PC-3 (cell line): Measurements from ENCODE around the gene SLC5A9. TPM values are rescaled to one million over a fixed set of nuclear protein-coding genes. Genes with fewer than 3 reads are reported as not detected.

ENCODE experiments used
- ATAC-seq: fragments of 200-7000 bp; cut with Tn5 transposase; 2 replicates; pipeline ENCODE4 v1.9.1; 2020; ENCODE audit warnings: mild to moderate bottlenecking, moderate library complexity
- BruUV-seq: library from RNA; stranded (reverse); fragments of 400-500 nt; replicated peaks from 2 replicates; lab custom pipeline; 2021; lab: Mats Ljungman, UMichigan
- CTCF ChIA-PET: fragments of 300-600 bp; sonication (Branson Sonifier 250); formaldehyde crosslinking; loops from one replicate; lab custom pipeline; 2022; ENCODE audit warnings: antibody characterized with exemption; lab: Charles Lee
- POLR2A ChIA-PET: fragments of 300-600 bp; sonication (Branson Sonifier 250); formaldehyde crosslinking; loops from one replicate; lab custom pipeline; 2022; ENCODE audit warnings: antibody characterized with exemption; ENCODE audit not compliant: unreplicated experiment; lab: Charles Lee
- DNase-seq: peaks from one replicate; pipeline ENCODE4 v3.0.0-alpha.2; 2015
- H2AFZ ChIP-seq: fragments of 300-600 bp; sonication (generic); 2 replicates; pipeline ENCODE4 v1.6.0; 2016; ENCODE audit warnings: antibody characterized with exemption, low read length
- H3F3A ChIP-seq: fragments of 300-600 bp; sonication (generic); one replicate; pipeline ENCODE4 v1.6.0; 2017; ENCODE audit warnings: antibody characterized with exemption, low read length, control low read depth, mild to moderate bottlenecking; ENCODE audit not compliant: unreplicated experiment
- H3K27ac ChIP-seq: fragments of 300-600 bp; sonication (generic); 2 replicates; pipeline ENCODE4 v1.5.1; 2016; ENCODE audit warnings: mild to moderate bottlenecking, low read length
- H3K27me3 ChIP-seq: fragments of 300-600 bp; sonication (generic); 2 replicates; pipeline ENCODE4 v1.6.1; 2016; ENCODE audit warnings: low read length, mixed read lengths
- H3K36me3 ChIP-seq: fragments of 300-600 bp; sonication (generic); 2 replicates; pipeline ENCODE4 v1.6.1; 2016; ENCODE audit warnings: low read depth, mixed run types, low read length, mixed read lengths
- H3K4me1 ChIP-seq: fragments of 300-600 bp; sonication (generic); 2 replicates; pipeline ENCODE4 v1.5.1; 2016; ENCODE audit warnings: low read length; ENCODE audit not compliant: insufficient read depth
- H3K4me2 ChIP-seq: fragments of 300-600 bp; sonication (generic); 2 replicates; pipeline ENCODE4 v1.6.0; 2016; ENCODE audit warnings: low read length
- H3K4me3 ChIP-seq: fragments of 300-600 bp; sonication (generic); 2 replicates; pipeline ENCODE4 v1.5.1; 2016; ENCODE audit warnings: mild to moderate bottlenecking, low read length, mixed read lengths
- H3K79me2 ChIP-seq: fragments of 300-600 bp; sonication (generic); 2 replicates; pipeline ENCODE4 v1.6.1; 2017; ENCODE audit warnings: low read length, mixed read lengths
- H3K9ac ChIP-seq: fragments of 300-600 bp; sonication (generic); 2 replicates; pipeline ENCODE4 v1.6.0; 2016; ENCODE audit warnings: mild to moderate bottlenecking, low read length
- H3K9me2 ChIP-seq: fragments of 300-600 bp; sonication (generic); replicated peaks from 2 replicates; pipeline ENCODE4 v1.6.1; 2016; ENCODE audit warnings: mixed run types, low read length, mixed read lengths
- H3K9me3 ChIP-seq: fragments of 300-600 bp; sonication (generic); 2 replicates; pipeline ENCODE4 v1.6.1; 2016; ENCODE audit warnings: low read length, mixed read lengths
- H4K20me1 ChIP-seq: fragments of 300-600 bp; sonication (generic); 2 replicates; pipeline ENCODE4 v1.6.1; 2016; ENCODE audit warnings: low read length, mixed read lengths
- EZH2 ChIP-seq: fragments of 300-600 bp; sonication (generic); IDR thresholded peaks from one replicate; pipeline ENCODE4 v1.6.1; 2017; ENCODE audit warnings: antibody characterized with exemption, mild to moderate bottlenecking, low read length; ENCODE audit not compliant: unreplicated experiment
- EZH2phosphoT487 ChIP-seq: fragments of 300-600 bp; sonication (generic); IDR thresholded peaks from 2 replicates; pipeline ENCODE4 v1.6.1; 2018; ENCODE audit warnings: mild to moderate bottlenecking, antibody characterized with exemption, low read length, borderline replicate concordance
- intact Hi-C: fragments of 100-400 bp; cut with micrococcal nuclease; formaldehyde crosslinking; loops from 2 replicates; pipeline ENCODE4 v1.9.0; 2023
- total RNA-seq: library from RNA; depleted of rRNA; stranded (reverse); fragments of >200 nt; gene quantifications from 2 replicates; pipeline ENCODE4 v1.2.3, GENCODE V29; 2014
- TF ChIP-seq, protein P1 (sequence below): fragments of 300-600 bp; sonication (generic); conservative IDR thresholded peaks from 2 replicates; pipeline ENCODE4 v1.5.1; 2017; ENCODE audit warnings: antibody characterized with exemption, low read depth, mild to moderate bottlenecking, low read length

SLC5A9 gene
- total RNA-seq, 1 experiment from 2014 or later = not detected

DNA sequence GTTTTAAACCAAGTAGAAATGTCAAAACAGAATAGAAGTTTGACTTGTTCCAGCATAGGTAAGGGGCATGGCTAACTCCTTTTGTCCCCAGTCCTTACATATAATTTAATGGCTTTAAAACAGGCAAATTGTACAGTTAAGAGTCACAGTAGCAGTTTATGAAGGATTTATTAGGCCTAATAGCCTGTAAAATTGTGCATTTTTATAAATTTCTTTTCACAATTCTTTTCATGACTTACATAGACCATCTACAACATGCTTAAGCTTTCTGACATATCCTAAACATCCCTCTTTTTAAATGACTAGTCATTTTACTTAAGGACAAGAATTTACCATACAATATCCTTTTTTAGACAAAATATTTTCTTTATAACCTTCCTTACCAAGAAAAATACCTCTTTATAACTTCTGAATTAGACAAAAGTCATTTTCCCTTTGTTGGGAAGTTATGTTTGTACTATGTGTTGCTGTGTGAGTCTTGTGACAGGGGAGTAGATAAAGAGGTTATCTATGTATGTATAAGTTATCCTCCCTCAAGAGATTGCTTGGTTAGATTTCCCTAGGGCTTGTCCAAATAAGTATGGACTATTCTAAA lies 34.5 kb upstream of the SLC5A9 start:
- TF ChIP-seq EZH2 (no peak), EZH2phosphoT487 (no peak)
- TF ChIP-seq, protein P1, sequence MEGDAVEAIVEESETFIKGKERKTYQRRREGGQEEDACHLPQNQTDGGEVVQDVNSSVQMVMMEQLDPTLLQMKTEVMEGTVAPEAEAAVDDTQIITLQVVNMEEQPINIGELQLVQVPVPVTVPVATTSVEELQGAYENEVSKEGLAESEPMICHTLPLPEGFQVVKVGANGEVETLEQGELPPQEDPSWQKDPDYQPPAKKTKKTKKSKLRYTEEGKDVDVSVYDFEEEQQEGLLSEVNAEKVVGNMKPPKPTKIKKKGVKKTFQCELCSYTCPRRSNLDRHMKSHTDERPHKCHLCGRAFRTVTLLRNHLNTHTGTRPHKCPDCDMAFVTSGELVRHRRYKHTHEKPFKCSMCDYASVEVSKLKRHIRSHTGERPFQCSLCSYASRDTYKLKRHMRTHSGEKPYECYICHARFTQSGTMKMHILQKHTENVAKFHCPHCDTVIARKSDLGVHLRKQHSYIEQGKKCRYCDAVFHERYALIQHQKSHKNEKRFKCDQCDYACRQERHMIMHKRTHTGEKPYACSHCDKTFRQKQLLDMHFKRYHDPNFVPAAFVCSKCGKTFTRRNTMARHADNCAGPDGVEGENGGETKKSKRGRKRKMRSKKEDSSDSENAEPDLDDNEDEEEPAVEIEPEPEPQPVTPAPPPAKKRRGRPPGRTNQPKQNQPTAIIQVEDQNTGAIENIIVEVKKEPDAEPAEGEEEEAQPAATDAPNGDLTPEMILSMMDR = no peak
- H3K9ac ChIP-seq = no peak overlapping the region
- no peak overlapping the region for H2AFZ ChIP-seq
- H3K27me3 ChIP-seq = no peaks in the 10 kb centered on the region
- H3K27ac ChIP-seq = no peak overlapping the region
- ChIA-PET POLR2A (no interaction called here), CTCF (no interaction called here)
- no peaks in the 10 kb centered on the region for H3K79me2 ChIP-seq
- H3K4me1 ChIP-seq = no peaks in the 10 kb centered on the region
- no TSS peak for BruUV-seq
- intact Hi-C loops = no loop called here
- peaks cover 34% of the 10 kb centered on the region for H3K9me3 ChIP-seq
- no peaks in the 10 kb centered on the region for H4K20me1 ChIP-seq
- no peaks in the 10 kb centered on the region for H3K9me2 ChIP-seq
- H3K4me2 ChIP-seq = no peak overlapping the region
- H3K4me3 ChIP-seq = no peak overlapping the region
- ATAC-seq (no peak), DNase-seq (no peak)
- no peaks in the 10 kb centered on the region for H3F3A ChIP-seq
- H3K36me3 ChIP-seq = no peaks in the 10 kb centered on the region

DNA sequence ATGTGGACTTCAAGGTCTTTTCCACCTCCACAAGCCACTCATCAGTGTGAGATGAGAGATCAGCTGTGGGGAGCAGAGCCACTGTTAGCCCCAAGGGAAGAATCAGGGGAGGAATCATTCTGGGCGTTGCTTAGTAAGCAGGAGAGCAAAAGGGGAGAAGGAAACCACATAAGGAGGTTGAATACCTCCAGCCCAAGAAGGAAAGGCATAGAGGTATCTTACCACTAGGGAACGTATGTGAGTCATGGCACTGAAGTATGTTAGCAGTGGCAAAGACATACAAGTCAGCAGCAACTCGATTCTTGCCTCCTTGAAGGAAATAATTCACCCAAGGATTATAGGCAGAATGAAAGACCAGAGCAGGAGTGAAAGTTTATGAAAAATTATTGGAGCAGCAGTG lies 31.6 kb upstream of the SLC5A9 start:
- CTCF ChIA-PET = no interaction called here
- intact Hi-C loops = no loop called here
- DNase-seq (no peak), ATAC-seq (no peak)
- no peak overlapping the region for H3K4me3 ChIP-seq
- no peaks in the 10 kb centered on the region for H3K79me2 ChIP-seq
- peaks cover 34% of the 10 kb centered on the region for H3K9me3 ChIP-seq
- H3K27me3 ChIP-seq = no peaks in the 10 kb centered on the region; the same call in 1 of the 2 replicates
- no peaks in the 10 kb centered on the region for H3F3A ChIP-seq
- no peak overlapping the region for H3K4me2 ChIP-seq
- no peaks in the 10 kb centered on the region for H3K9me2 ChIP-seq
- no peaks in the 10 kb centered on the region for H3K4me1 ChIP-seq
- no peak overlapping the region for H3K9ac ChIP-seq
- no TSS peak for BruUV-seq
- no peak overlapping the region for H2AFZ ChIP-seq
- POLR2A ChIA-PET = no interaction called here
- H3K27ac ChIP-seq = no peak overlapping the region
- H4K20me1 ChIP-seq = no peaks in the 10 kb centered on the region
- TF ChIP-seq EZH2phosphoT487 (no peak), EZH2 (no peak)
- TF ChIP-seq, protein P1 = no peak
- H3K36me3 ChIP-seq = no peaks in the 10 kb centered on the region

DNA sequence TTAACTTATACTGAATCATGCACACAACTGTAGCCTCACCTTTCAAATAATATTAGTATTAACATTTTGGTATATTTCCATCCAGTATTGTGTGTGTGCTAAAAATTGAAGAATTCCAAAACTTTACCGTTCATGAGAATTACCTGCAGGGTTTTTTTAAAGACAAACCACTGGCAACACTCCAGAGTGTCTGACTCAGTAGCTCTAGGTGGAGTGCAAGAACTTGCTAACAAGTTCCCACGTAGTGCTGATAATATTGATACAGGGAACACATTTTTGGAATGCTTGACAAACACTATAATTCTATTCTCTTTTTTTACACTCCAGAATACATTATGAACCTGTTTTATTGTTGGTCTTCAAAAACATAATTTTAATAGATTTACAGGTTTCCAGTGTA lies 27.7 kb upstream of the SLC5A9 start:
- TF ChIP-seq, protein P1 = no peak
- TF ChIP-seq EZH2phosphoT487 (no peak), EZH2 (no peak)
- no peak overlapping the region for H3K4me2 ChIP-seq
- no peak overlapping the region for H3K4me3 ChIP-seq
- no peaks in the 10 kb centered on the region for H3K4me1 ChIP-seq
- H3K9ac ChIP-seq = no peak overlapping the region
- H4K20me1 ChIP-seq = no peaks in the 10 kb centered on the region
- no peaks in the 10 kb centered on the region for H3K9me2 ChIP-seq
- ChIA-PET CTCF (interaction anchor here (0.6 kb wide), 1 partner anchor 14 kb away, joined by 4 read pairs; no protein-coding TSS in a partner anchor), POLR2A (interaction anchor here (0.6 kb wide), 1 partner anchor 126 kb away, joined by 3 read pairs; no protein-coding TSS in a partner anchor)
- BruUV-seq = no TSS peak
- no peaks in the 10 kb centered on the region for H3K79me2 ChIP-seq
- ATAC-seq (no peak), DNase-seq (peak; percentile 12)
- H3F3A ChIP-seq = no peaks in the 10 kb centered on the region
- H2AFZ ChIP-seq = no peak overlapping the region
- H3K9me3 ChIP-seq = peaks cover 9% of the 10 kb centered on the region; the same call in 1 of the 2 replicates
- H3K27me3 ChIP-seq = no peaks in the 10 kb centered on the region; the same call in 1 of the 2 replicates
- H3K36me3 ChIP-seq = no peaks in the 10 kb centered on the region
- no peak overlapping the region for H3K27ac ChIP-seq
- intact Hi-C loops = no loop called here
